Stimulated activated naive CD8-positive, alpha-beta T cell treated with anti-CD3 and anti-CD28 coated beads, Interleukin-15, amount 100 ng/mL, for 72 hours (primary cell): Measurements from ENCODE around the gene PALD1.

Source experiments
- ATAC-seq: fragments of 150-1000 bp; cut with Tn5 transposase; 2 replicates; pipeline ENCODE4 v1.10.0; 2021; ENCODE audit warnings: mild to moderate bottlenecking, moderate library complexity
- DNase-seq, 2 donors: peaks; one replicate each; pipeline ENCODE4 v3.0.0; 2021 to 2022
- H3K27ac Mint-ChIP-seq, 2 donors: one replicate each; pipeline ENCODE4 v1.8.0; 2022; ENCODE audit warnings: mild to moderate bottlenecking in 2 of 2, mixed read lengths in 2 of 2, moderate library complexity in 2 of 2
- H3K27me3 Mint-ChIP-seq: one replicate; pipeline ENCODE4 v1.8.0; 2022; ENCODE audit warnings: mixed read lengths
- H3K4me1 Mint-ChIP-seq: one replicate; pipeline ENCODE4 v1.8.0; 2022; ENCODE audit warnings: mild to moderate bottlenecking, mixed read lengths
- H3K4me3 Mint-ChIP-seq, 2 donors: one replicate each; pipeline ENCODE4 v1.8.0; 2022; ENCODE audit warnings: mild to moderate bottlenecking in 2 of 2, mixed read lengths in 2 of 2, moderate library complexity in 1 of 2
- H3K9me3 Mint-ChIP-seq, 2 donors: one replicate each; pipeline ENCODE4 v1.8.0; 2022; ENCODE audit warnings: mixed read lengths in 2 of 2

Gene PALD1

DNA sequence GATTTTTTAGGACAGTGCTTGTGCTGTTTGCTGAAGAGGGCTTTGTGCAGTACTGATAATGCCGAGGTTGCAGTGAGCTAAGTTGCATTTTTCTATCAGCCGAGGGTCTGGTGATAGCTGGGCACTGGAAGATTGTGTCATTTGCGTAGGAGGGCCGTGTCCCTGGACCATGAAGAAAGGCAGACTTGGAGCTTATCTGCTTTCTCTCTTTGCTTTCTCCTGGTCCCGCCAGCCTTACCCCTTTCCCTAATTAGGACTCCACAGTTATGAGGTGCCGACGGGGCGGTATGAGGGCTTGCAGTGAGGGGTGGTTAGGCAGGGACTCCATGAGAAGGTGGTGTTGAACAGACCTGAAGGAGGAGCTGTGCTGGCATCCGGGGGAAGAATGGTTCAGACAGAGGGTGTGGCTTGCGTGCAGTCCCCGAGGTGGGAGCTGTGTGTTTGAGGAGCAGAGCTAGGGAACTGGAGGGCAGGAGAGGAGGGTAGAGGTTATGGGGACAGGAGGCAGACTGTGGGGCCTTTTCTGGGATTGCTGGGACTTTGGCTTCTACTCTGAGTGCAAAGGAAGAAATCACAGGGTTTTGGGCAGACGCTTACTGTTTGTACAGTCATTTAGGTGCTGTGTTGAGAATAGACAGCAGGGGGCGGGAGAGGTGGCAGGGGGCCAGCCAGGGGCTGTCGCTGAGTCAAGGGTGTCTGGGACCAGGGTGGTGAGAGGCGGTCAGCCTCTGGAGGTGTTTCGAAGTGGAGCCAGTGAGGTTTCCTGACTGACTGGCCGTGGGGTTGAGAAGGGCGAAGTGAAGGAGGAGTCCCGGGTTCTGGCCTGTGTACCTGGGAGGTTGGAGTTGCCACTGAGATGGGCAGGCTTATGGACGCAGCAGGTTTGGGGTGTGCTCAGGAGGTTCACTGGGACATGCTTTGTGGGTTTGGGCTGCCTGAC, 80.6 kb downstream of the PALD1 start:
- H3K4me3 Mint-ChIP-seq, result peak overlapping the region; percentile 79 to 81
- H3K27me3 Mint-ChIP-seq, result no peaks in the 10 kb centered on the region
- no peaks in the 10 kb centered on the region for H3K9me3 Mint-ChIP-seq
- DNase-seq (peak; percentile 74 to 81), ATAC-seq (peak; percentile 93)
- peaks cover 43% of the 10 kb centered on the region for H3K4me1 Mint-ChIP-seq
- peak overlapping the region; percentile 59 to 89 for H3K27ac Mint-ChIP-seq

DNA sequence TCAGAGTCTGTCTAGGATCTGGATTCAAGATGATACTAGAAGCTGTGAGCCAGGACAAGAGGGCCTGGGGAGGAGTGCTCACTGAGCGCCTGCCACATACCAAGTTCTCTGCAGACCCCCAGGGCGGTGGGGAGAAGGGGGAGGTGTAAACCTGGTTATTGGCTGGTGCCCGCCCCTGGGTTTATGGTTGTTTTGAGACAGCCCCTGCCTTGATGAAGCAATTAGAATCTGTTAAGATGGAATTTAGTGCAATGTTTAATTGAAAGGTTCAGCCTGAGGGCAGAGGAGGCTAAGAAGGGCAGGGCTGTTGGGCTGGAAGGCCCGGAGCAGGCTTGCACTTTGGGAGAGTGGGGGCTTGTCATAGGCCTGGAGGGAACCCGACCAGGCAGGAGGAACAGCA, 81.3 kb downstream of the PALD1 start:
- H3K4me1 Mint-ChIP-seq, result peaks cover 44% of the 10 kb centered on the region
- no peak for DNase-seq
- ATAC-seq, result no peak
- no peak overlapping the region for H3K4me3 Mint-ChIP-seq
- no peaks in the 10 kb centered on the region for H3K9me3 Mint-ChIP-seq
- no peak overlapping the region for H3K27ac Mint-ChIP-seq
- no peaks in the 10 kb centered on the region for H3K27me3 Mint-ChIP-seq

DNA sequence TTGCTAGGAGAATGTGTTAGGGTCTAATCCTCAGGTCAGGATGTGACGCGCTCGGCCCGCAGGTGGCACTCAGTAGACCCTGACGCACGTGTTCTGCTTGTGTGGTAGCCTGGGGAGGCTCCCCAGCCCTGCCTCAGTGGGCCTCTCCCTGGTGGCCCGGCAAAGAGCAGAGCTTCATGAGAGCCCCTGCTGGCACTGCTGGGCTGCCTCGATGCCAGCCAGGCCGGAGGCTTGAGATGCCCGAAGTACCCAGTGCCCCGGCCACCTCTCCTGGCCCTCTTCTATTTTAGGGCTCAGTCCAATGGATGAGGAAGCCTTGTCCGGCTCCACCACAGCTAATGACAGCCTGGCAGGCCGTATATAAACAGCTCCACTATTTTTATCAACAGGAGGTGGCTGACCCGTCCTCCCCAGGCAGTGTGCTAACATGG, 82.0 kb downstream of the PALD1 start:
- no peak for ATAC-seq
- Mint-ChIP-seq H3K27ac (no peak overlapping the region), H3K27me3 (no peaks in the 10 kb centered on the region), H3K4me1 (peaks cover 51% of the 10 kb centered on the region), H3K4me3 (no peak overlapping the region), H3K9me3 (no peaks in the 10 kb centered on the region)
- no peak for DNase-seq

DNA sequence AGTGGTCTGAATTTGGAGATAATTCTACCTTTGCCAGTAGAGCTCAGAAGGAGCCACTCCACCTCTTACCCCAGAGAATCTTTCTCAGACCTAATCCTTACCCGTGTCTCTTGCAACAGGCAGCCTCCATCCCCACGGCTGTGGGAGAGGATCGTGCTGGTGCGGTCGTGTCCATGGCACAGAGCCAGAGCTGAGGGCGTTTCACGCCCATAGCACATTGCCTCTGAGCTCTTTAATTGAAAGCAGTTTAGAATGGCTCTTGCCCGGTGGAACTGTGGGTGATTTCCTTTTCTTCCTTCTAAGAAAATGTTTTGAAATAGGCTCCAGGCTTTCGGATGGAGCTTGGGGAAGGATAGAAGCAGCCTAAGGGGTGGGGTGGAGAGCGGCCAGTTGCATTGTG, 82.5 kb downstream of the PALD1 start:
- Mint-ChIP-seq H3K9me3 (no peaks in the 10 kb centered on the region), H3K4me1 (peaks cover 54% of the 10 kb centered on the region)
- no peak for ATAC-seq

DNA sequence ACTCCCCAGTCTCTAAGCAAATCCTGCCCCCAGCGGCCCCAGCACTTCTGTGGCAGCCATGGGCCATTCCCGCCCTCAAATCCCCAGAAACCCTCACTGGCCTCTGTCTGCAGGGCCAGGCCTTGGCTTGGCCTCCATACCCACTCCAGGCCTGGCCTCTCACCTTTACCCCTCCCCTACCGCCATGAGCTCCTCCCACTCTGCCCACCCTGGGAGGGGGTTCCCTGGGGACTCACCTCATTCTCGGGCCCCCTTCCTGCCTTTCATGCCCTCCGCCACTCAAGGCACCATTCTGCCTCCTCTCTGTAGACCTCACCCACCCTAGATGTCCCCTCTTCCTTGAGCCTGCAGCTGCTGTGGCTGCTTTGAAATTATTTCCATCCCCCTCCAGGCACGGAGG, 83.0 kb downstream of the PALD1 start:
- no peaks in the 10 kb centered on the region for H3K27me3 Mint-ChIP-seq
- H3K4me1 Mint-ChIP-seq, result peaks cover 54% of the 10 kb centered on the region
- no peak overlapping the region for H3K4me3 Mint-ChIP-seq
- no peaks in the 10 kb centered on the region for H3K9me3 Mint-ChIP-seq
- peak overlapping the region in 1 of 2 donors; percentile 88 for H3K27ac Mint-ChIP-seq
- no peak for ATAC-seq
- DNase-seq, result no peak

More for the DNA sequence above, 82.5 kb downstream of the PALD1 start:
- H3K4me3 Mint-ChIP-seq, result no peak overlapping the region
- no peak for DNase-seq
- peak overlapping the region in 1 of 2 donors; percentile 65 for H3K27ac Mint-ChIP-seq
- H3K27me3 Mint-ChIP-seq, result no peaks in the 10 kb centered on the region

DNA sequence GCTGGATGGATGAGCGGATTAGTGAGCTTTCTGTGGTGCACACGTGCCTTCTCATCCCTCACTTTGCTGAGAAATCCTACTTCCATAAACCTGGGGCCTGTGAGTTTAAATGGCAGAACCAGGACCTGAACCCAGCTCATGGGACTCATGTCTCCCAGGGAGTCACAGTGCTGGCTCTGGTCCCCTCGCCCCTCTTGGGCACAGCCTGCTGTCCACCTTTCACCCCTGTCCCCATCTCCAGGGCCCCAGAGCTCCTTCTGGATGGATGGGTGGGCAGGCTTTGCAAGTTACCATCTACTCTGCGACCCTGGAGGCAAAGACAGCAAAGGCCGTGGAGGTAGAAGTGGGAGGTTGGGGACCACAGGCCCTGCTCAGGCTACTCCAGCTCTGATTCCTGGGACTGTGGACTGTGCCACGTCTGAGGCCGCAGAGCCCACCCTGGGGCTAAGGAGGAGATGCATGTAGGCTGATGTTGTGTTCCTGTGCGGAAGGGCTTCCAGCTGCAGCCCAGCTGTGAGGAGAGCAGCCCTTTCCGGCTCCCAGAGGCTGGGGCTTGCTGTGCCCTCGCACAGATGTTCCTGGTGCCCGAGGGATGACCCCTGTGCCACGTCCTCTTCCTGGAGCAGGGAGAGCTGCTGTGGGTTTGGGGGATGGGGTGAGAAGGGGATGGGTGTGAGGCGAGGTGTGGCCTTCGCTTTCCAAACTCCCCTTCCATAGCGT, 83.6 kb downstream of the PALD1 start:
- Mint-ChIP-seq H3K27me3 (no peaks in the 10 kb centered on the region), H3K9me3 (no peaks in the 10 kb centered on the region), H3K27ac (no peak overlapping the region), H3K4me1 (peaks cover 54% of the 10 kb centered on the region), H3K4me3 (no peak overlapping the region)
- no peak for DNase-seq
- no peak for ATAC-seq

DNA sequence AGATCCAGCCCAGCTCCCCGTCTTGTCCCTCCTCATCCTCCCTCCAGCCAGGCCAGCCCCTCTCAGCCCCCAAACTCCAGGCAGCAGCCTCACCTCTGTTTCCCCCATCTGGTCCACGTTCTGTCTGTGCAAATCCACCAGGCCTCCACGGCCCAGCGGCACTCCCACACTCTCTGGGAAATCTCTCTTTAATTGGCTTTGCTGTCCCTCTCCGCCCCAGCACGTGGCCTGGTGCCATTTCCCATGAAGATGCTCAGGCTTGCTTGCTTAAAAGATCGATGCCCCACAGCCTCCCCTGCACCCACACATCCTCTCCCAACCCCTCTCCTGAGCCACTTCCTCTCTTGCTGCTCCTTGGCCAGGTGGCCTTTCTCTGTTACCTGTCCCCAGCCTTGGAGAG, 84.7 kb downstream of the PALD1 start:
- no peaks in the 10 kb centered on the region for H3K27me3 Mint-ChIP-seq
- H3K27ac Mint-ChIP-seq, result peak overlapping the region in 1 of 2 donors; percentile 67
- no peaks in the 10 kb centered on the region for H3K9me3 Mint-ChIP-seq
- ATAC-seq (no peak), DNase-seq (no peak)
- peaks cover 51% of the 10 kb centered on the region for H3K4me1 Mint-ChIP-seq
- no peak overlapping the region for H3K4me3 Mint-ChIP-seq

DNA sequence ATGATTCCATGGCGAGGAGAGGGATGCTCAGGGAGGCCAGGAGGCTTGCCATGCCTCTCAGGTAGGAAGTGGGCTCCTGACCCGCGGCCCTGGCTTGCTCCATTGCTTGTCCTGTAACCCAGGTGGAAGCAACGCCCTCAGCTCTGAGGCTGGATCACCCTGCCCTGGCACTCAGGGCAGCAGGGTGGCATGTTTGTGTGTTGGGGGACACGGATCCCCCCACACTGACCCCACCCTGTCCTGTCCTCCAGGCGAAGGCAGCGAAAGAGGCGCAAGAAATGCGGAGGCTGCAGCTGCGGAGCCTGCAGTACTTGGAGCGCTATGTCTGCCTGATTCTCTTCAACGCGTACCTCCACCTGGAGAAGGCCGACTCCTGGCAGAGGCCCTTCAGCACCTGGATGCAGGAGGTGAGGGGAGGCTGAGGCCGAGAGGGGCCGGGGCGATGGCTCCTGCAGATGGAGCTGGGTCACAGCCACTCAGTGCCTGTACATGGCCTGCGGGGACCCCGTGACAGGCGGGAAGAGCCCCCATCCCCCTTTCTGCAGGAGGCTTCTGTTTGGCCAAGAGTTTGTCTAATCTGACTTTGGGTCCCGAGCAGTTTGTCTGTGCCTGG, 85.7 kb downstream of the PALD1 start:
- ATAC-seq, result no peak

DNA sequence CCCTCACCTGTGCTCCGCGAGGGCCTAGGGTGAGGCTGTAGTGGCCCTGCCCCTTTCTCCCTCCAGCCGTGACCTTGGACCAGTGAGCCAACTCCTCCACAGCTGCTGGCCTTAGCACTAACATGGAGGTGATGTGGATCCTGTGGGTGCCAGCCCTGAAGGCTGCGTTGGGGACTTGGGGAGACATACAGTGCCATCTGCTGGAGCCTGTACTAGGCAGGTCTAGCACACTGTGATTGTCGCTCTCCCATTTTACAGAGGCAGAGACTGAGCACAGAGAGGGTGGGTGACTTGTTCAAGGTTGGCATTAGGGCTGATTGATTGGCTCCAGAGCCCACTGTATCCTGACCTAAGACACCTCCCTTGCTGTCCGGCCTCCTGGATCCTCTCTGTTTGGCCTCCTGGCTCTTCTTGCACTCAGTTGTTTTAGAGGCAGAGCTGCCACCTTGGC, 86.4 kb downstream of the PALD1 start:
- ATAC-seq (peak; percentile 39), DNase-seq (no peak)
- peaks cover 42% of the 10 kb centered on the region for H3K4me1 Mint-ChIP-seq
- H3K4me3 Mint-ChIP-seq, result no peak overlapping the region
- H3K9me3 Mint-ChIP-seq, result no peaks in the 10 kb centered on the region
- H3K27me3 Mint-ChIP-seq, result no peaks in the 10 kb centered on the region
- H3K27ac Mint-ChIP-seq, result peak overlapping the region in 1 of 2 donors; percentile 89

More for the DNA sequence above, 85.7 kb downstream of the PALD1 start:
- no peak for DNase-seq
- H3K9me3 Mint-ChIP-seq, result no peaks in the 10 kb centered on the region
- H3K4me3 Mint-ChIP-seq, result no peak overlapping the region
- peaks cover 43% of the 10 kb centered on the region for H3K4me1 Mint-ChIP-seq
- H3K27ac Mint-ChIP-seq, result no peak overlapping the region
- H3K27me3 Mint-ChIP-seq, result no peaks in the 10 kb centered on the region

DNA sequence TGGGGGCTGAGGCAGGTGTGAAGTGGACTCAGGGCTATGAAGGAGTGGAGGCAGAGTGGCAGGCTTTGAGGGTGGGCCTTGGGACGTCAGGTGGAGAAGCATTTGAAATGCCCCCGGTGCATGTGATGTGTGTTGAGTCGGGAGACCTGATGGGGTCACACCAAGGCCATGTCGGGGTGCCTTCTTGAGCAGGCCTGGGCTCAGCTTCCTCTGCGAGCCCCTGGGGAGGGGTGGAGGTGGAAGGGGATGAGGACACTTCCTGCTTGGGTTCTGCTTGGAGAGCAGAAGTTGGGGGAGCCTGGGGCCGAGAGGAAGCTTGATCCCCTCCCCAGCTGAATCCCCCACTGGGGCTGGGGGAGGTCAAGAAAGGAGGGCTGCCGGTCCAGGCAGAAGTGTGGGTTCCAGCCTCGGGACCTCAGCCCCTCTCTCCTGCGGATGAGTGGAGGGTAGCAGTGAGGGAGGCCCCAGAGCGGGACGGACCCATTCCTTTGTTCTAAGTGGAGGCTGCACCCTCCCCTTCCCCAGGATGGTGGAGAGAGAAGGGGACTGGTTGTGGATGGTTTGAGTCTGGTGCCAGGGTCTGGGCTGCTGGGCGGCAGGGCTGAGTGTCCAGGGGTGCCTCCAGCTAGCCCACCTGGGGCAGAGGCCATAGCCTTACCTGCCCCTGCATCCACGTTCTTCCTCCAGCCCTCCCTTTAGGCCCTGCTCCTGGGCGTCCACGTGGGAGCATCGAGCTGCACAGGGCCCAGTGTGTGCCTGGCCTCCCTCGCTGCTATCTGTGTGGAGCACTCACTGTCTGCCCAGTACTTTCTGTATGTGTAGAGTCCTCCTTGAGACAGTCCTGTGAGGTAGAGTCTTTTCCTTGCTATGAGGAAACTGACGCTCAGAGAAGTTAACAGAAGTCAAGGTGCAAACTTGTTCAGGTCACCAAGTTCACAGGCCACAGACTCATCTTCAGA, 87.3 kb downstream of the PALD1 start:
- ATAC-seq (no peak), DNase-seq (no peak)
- no peaks in the 10 kb centered on the region for H3K9me3 Mint-ChIP-seq
- no peaks in the 10 kb centered on the region for H3K27me3 Mint-ChIP-seq
- H3K27ac Mint-ChIP-seq, result peak overlapping the region; percentile 34 to 89
- H3K4me3 Mint-ChIP-seq, result no peak overlapping the region
- peaks cover 39% of the 10 kb centered on the region for H3K4me1 Mint-ChIP-seq

DNA sequence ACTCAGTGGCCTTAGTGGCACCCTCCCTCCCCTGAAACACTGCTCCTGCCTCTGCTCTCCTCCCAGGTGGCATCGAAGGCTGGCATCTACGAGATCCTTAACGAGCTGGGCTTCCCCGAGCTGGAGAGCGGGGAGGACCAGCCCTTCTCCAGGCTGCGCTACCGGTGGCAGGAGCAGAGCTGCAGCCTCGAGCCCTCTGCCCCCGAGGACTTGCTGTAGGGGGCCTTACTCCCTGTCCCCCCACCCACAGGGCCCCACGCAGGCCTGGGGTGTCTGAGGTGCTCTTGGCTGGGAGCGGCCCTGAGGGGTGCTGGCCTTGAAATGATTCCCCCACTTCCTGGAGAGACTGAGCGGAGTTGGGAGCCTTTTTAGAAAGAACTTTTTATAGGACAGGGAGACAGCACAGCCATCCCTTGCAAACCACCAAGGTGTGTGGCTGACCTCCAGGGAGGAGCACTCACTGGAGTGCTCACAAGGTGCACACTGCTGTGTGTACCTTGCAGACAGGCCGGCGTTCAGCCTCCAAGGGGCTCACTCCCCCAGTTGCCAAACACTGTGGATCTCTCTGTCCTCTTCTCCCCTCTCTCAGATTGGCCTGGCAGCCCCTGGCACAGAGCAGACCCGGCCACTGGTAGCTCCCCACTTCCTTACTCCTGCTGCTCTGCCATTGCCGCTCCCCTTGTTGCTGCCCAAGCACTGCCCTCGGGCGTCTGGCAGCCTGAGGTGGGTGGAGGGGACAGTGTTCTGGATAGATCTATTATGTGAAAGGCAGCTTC, 88.1 kb downstream of the PALD1 start:
- no peaks in the 10 kb centered on the region for H3K9me3 Mint-ChIP-seq
- no peak overlapping the region for H3K4me3 Mint-ChIP-seq
- DNase-seq, result no peak
- peaks cover 37% of the 10 kb centered on the region for H3K4me1 Mint-ChIP-seq
- H3K27me3 Mint-ChIP-seq, result no peaks in the 10 kb centered on the region
- no peak for ATAC-seq
- peak overlapping the region; percentile 8 to 61 for H3K27ac Mint-ChIP-seq

DNA sequence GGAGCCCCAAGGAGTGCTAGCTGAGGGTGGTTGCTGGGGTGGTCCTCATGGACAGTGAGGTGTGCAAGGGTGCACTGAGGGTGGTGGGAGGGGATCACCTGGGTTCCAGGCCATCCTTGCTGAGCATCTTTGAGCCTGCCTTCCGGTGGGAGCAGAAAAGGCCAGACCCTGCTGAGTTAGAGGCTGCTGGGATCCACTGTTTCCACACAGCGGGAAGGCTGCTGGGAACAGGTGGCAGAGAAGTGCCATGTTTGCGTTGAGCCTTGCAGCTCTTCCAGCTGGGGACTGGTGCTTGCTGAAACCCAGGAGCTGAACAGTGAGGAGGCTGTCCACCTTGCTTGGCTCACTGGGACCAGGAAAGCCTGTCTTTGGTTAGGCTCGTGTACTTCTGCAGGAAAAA, 89.0 kb downstream of the PALD1 start:
- H3K9me3 Mint-ChIP-seq, result no peaks in the 10 kb centered on the region
- H3K4me3 Mint-ChIP-seq, result no peak overlapping the region
- DNase-seq, result no peak
- no peak overlapping the region for H3K27ac Mint-ChIP-seq
- H3K4me1 Mint-ChIP-seq, result peaks cover 38% of the 10 kb centered on the region
- ATAC-seq, result no peak
- no peaks in the 10 kb centered on the region for H3K27me3 Mint-ChIP-seq

DNA sequence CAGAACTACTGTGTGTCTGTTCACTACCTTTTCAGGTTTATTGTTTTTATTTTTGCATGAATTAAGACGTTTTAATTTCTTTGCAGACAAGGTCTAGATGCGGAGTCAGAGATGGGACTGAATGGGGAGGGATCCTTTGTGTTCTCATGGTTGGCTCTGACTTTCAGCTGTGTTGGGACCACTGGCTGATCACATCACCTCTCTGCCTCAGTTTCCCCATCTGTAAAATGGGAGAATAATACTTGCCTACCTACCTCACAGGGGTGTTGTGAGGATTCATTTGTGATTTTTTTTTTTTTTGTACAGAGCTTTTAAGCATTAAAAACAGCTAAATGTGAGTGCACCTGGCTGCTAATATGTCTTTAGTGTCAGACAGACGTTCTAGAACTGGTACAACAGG, 89.5 kb downstream of the PALD1 start:
- no peak for ATAC-seq
- Mint-ChIP-seq H3K27ac (no peak overlapping the region), H3K9me3 (no peaks in the 10 kb centered on the region), H3K4me1 (peaks cover 36% of the 10 kb centered on the region), H3K4me3 (no peak overlapping the region), H3K27me3 (no peaks in the 10 kb centered on the region)
- DNase-seq, result no peak

DNA sequence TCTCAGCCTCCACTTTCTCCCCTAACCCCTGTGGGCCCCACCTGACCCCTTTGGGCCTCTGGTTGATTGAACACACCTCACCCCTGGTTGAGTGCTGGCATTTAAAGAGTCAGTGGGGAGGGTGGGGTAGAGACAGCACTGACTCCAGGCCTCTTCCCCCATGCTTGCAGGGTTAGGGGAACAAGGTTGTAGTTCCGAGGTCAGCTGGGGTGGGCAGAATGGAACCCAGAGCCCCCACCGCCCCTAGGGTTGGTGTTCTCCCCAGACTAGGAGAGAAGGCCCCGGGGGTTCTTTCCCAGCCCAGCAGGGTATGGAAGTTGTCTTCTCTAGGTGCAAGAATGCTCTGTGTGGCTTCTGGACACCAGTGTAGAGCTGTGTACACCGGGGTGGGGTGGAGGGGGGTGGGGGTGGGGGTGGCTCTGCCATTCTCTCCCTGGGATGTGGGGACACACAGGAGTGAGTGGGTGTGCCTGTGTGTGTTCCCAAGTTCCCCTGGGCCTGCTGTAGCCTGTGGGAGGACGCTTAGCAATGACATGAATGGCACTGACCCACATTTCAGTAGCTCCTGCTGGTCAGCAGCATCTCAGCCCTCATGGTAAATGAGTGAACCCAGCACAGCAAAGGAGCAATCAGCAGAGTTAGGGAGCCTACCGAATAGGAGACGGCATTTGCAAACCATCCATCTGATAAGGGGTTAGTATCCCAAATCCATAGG, 90.4 kb downstream of the PALD1 start:
- H3K4me3 Mint-ChIP-seq, result no peak overlapping the region
- H3K4me1 Mint-ChIP-seq, result peaks cover 30% of the 10 kb centered on the region
- no peaks in the 10 kb centered on the region for H3K27me3 Mint-ChIP-seq

More for the DNA sequence above, 90.4 kb downstream of the PALD1 start:
- Mint-ChIP-seq H3K9me3 (no peaks in the 10 kb centered on the region), H3K27ac (no peak overlapping the region)
- DNase-seq (no peak), ATAC-seq (no peak)
